H1 (cell line): Measurements from ENCODE around the gene DTX3. TPM values are rescaled to one million over a fixed set of nuclear protein-coding genes. Genes with fewer than 3 reads are reported as not detected.

ENCODE experiments used
- polyA plus RNA-seq, 7 experiments: library from polyadenylated mRNA; depleted of rRNA in 3 of 7; stranded (reverse) in 5 of 7; unstranded in 2 of 7; fragments of >200 nt in 5 of 7; fragments of 200-250 nt in 2 of 7; gene quantifications; 1 replicate in 5 of 7; 2 replicates in 1 of 7; 4 replicates in 1 of 7; pipeline versions ENCODE4 v1.2.1 to v1.2.3, GENCODE V29; 2011 to 2013; ENCODE audit warnings: missing spikeins in 2 of 7, mixed read lengths in 2 of 7
- total RNA-seq: library from RNA; stranded (reverse); fragmentation: NEBNext Ultra II Directional; extraction: Animal tissue kit (Norgen Biotek cat#: 25700); gene quantifications from 2 replicates; pipeline ENCODE4 v1.2.1, GENCODE V29; 2021
- TF ChIP-seq, protein P1 (sequence below): fragments of 300-600 bp; sonication (generic); IDR thresholded peaks from 2 replicates; pipeline ENCODE4 v1.7.1; 2012; ENCODE audit warnings: low read length, moderate library complexity, mild to moderate bottlenecking, inconsistent platforms; ENCODE audit not compliant: insufficient replicate concordance

Gene DTX3
- total and polyA plus RNA-seq, 2 of the 8 experiments (the other 6 are each of a cell fraction or from before 2014, with no cell fraction given), result 41.8 to 92.5 TPM

GRCh38 chr12:57610554-57611107, 6.0 kb downstream of the DTX3 start (continued):
- TF ChIP-seq, protein P1, sequence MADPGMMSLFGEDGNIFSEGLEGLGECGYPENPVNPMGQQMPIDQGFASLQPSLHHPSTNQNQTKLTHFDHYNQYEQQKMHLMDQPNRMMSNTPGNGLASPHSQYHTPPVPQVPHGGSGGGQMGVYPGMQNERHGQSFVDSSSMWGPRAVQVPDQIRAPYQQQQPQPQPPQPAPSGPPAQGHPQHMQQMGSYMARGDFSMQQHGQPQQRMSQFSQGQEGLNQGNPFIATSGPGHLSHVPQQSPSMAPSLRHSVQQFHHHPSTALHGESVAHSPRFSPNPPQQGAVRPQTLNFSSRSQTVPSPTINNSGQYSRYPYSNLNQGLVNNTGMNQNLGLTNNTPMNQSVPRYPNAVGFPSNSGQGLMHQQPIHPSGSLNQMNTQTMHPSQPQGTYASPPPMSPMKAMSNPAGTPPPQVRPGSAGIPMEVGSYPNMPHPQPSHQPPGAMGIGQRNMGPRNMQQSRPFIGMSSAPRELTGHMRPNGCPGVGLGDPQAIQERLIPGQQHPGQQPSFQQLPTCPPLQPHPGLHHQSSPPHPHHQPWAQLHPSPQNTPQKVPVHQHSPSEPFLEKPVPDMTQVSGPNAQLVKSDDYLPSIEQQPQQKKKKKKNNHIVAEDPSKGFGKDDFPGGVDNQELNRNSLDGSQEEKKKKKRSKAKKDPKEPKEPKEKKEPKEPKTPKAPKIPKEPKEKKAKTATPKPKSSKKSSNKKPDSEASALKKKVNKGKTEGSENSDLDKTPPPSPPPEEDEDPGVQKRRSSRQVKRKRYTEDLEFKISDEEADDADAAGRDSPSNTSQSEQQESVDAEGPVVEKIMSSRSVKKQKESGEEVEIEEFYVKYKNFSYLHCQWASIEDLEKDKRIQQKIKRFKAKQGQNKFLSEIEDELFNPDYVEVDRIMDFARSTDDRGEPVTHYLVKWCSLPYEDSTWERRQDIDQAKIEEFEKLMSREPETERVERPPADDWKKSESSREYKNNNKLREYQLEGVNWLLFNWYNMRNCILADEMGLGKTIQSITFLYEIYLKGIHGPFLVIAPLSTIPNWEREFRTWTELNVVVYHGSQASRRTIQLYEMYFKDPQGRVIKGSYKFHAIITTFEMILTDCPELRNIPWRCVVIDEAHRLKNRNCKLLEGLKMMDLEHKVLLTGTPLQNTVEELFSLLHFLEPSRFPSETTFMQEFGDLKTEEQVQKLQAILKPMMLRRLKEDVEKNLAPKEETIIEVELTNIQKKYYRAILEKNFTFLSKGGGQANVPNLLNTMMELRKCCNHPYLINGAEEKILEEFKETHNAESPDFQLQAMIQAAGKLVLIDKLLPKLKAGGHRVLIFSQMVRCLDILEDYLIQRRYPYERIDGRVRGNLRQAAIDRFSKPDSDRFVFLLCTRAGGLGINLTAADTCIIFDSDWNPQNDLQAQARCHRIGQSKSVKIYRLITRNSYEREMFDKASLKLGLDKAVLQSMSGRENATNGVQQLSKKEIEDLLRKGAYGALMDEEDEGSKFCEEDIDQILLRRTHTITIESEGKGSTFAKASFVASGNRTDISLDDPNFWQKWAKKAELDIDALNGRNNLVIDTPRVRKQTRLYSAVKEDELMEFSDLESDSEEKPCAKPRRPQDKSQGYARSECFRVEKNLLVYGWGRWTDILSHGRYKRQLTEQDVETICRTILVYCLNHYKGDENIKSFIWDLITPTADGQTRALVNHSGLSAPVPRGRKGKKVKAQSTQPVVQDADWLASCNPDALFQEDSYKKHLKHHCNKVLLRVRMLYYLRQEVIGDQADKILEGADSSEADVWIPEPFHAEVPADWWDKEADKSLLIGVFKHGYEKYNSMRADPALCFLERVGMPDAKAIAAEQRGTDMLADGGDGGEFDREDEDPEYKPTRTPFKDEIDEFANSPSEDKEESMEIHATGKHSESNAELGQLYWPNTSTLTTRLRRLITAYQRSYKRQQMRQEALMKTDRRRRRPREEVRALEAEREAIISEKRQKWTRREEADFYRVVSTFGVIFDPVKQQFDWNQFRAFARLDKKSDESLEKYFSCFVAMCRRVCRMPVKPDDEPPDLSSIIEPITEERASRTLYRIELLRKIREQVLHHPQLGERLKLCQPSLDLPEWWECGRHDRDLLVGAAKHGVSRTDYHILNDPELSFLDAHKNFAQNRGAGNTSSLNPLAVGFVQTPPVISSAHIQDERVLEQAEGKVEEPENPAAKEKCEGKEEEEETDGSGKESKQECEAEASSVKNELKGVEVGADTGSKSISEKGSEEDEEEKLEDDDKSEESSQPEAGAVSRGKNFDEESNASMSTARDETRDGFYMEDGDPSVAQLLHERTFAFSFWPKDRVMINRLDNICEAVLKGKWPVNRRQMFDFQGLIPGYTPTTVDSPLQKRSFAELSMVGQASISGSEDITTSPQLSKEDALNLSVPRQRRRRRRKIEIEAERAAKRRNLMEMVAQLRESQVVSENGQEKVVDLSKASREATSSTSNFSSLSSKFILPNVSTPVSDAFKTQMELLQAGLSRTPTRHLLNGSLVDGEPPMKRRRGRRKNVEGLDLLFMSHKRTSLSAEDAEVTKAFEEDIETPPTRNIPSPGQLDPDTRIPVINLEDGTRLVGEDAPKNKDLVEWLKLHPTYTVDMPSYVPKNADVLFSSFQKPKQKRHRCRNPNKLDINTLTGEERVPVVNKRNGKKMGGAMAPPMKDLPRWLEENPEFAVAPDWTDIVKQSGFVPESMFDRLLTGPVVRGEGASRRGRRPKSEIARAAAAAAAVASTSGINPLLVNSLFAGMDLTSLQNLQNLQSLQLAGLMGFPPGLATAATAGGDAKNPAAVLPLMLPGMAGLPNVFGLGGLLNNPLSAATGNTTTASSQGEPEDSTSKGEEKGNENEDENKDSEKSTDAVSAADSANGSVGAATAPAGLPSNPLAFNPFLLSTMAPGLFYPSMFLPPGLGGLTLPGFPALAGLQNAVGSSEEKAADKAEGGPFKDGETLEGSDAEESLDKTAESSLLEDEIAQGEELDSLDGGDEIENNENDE, result no peak
- TF ChIP-seq, all 59 proteins: peak for 4
